PFSK-1 (cell line): Measurements from ENCODE around the gene SRSF2. TPM values are rescaled to one million over a fixed set of nuclear protein-coding genes. Genes with fewer than 3 reads are reported as not detected.

ENCODE experiments used
- FOXP2 ChIP-seq: optimal IDR thresholded peaks from 2 replicates; pipeline ENCODE3; 2011; ENCODE audit warnings: borderline replicate concordance, control low read depth, inconsistent platforms; ENCODE audit not compliant: insufficient read depth; ENCODE audit errors: extremely low read length, extremely low read depth
- POLR2AphosphoS5 ChIP-seq: IDR thresholded peaks from 2 replicates; pipeline ENCODE4 v1.6.1; 2012; ENCODE audit warnings: low read depth, mild to moderate bottlenecking, control low read depth, low read length, moderate library complexity
- REST ChIP-seq, 2 experiments: IDR thresholded peaks; 2 replicates each; pipeline versions ENCODE4 v1.6.1 to v1.8.0; 2011 to 2012; ENCODE audit warnings: low read depth in 2 of 2, low read length in 2 of 2, control low read depth in 1 of 2, inconsistent platforms in 1 of 2, mild to moderate bottlenecking in 1 of 2, moderate library complexity in 1 of 2; ENCODE audit not compliant: insufficient read depth in 1 of 2
- SIN3A ChIP-seq: IDR thresholded peaks from 2 replicates; pipeline ENCODE4 v1.6.1; 2012; ENCODE audit warnings: mild to moderate bottlenecking, low read length, moderate library complexity, borderline replicate concordance; ENCODE audit not compliant: insufficient read depth
- TAF1 ChIP-seq: IDR thresholded peaks from 2 replicates; pipeline ENCODE4 v1.6.1; 2012; ENCODE audit warnings: low read length, control low read depth, borderline replicate concordance; ENCODE audit not compliant: insufficient read depth
- polyA plus RNA-seq: library from polyadenylated mRNA; unstranded; fragments of >200 nt; gene quantifications from one replicate; pipeline ENCODE4 v1.2.1, GENCODE V29; 2012; ENCODE audit warnings: low read depth, missing spikeins; ENCODE audit not compliant: insufficient read length

SRSF2 gene
- 221 TPM for polyA plus RNA-seq

GRCh38 chr17:76737082-76737675 is at the start of gene SRSF2:
TSS of gene SRSF2 (minus strand) at chr17:76737331. CDS start at chr17:76737160, 171 bp downstream.
- TF ChIP-seq SIN3A (peak; percentile 98; the same call in 1 of the 2 replicates), POLR2AphosphoS5 (peak; percentile 100), FOXP2 (peak; percentile 71), REST (IDR thresholded peaks at IDR 0.05; ENCODE audit: insufficient read depth in 1 of 2, low read depth in 2 of 2, low read length in 2 of 2) (peak; percentile 57 to 76; a peak in 3 of 4 replicates), TAF1 (peak; percentile 99)

- no peak for TF ChIP-seq FOXP2
- TF ChIP-seq TAF1 = no peak
- TF ChIP-seq SIN3A = no peak
- no peak for TF ChIP-seq POLR2AphosphoS5
- TF ChIP-seq REST (IDR thresholded peaks at IDR 0.05; ENCODE audit: insufficient read depth in 1 of 2, low read depth in 2 of 2, low read length in 2 of 2) = no peak
Measured at GRCh38 chr17:76784926-76785325, 47.8 kb upstream of the SRSF2 start.

GRCh38 chr17:76783146-76783545 is 46.0 kb upstream of the SRSF2 start:
- TF ChIP-seq REST (IDR thresholded peaks at IDR 0.05; ENCODE audit: insufficient read depth in 1 of 2, low read depth in 2 of 2, low read length in 2 of 2) (no peak), SIN3A (no peak), TAF1 (no peak), POLR2AphosphoS5 (no peak), FOXP2 (no peak)

GRCh38 chr17:76781056-76781982 is 44.2 kb upstream of the SRSF2 start:
- TF ChIP-seq POLR2AphosphoS5 = no peak

- no peak for TF ChIP-seq REST (IDR thresholded peaks at IDR 0.05; ENCODE audit: insufficient read depth in 1 of 2, low read depth in 2 of 2, low read length in 2 of 2)
- TF ChIP-seq POLR2AphosphoS5 = no peak
- no peak for TF ChIP-seq TAF1
- no peak for TF ChIP-seq FOXP2
- no peak for TF ChIP-seq SIN3A
Measured at GRCh38 chr17:76775021-76775600, 38.0 kb upstream of the SRSF2 start.
